Skeletal muscle satellite cell (primary cell): ENCODE measurements around the gene CGREF1.
"Not testable (repeated sequence)": the region's sequence is repeated elsewhere in the genome, so short reads cannot be mapped to it uniquely, and the experiment has no call there.

ENCODE experiments used
- H3K27me3 ChIP-seq: 2 replicates; pipeline ENCODE4 v1.7.0; 2013; ENCODE audit warnings: low read length; ENCODE audit not compliant: control insufficient read depth, insufficient read depth
- H3K36me3 ChIP-seq: 2 replicates; pipeline ENCODE4 v1.7.0; 2013; ENCODE audit warnings: mild to moderate bottlenecking, control low read depth, low read length; ENCODE audit not compliant: insufficient read depth
- H3K4me1 ChIP-seq: 2 replicates; pipeline ENCODE4 v1.7.0; 2013; ENCODE audit warnings: low read length; ENCODE audit not compliant: control insufficient read depth, insufficient read depth
- H3K4me2 ChIP-seq: 2 replicates; pipeline ENCODE4 v1.7.0; 2013; ENCODE audit warnings: mild to moderate bottlenecking, low read length
- H3K4me3 ChIP-seq: 2 replicates; pipeline ENCODE4 v1.7.0; 2013; ENCODE audit warnings: low read length
- H3K9ac ChIP-seq: 2 replicates; pipeline ENCODE4 v1.7.0; 2013; ENCODE audit warnings: mild to moderate bottlenecking, low read depth, low read length, moderate library complexity
- H3K9me3 ChIP-seq: replicated peaks from 2 replicates; pipeline ENCODE4 v1.7.0; 2013; ENCODE audit warnings: mild to moderate bottlenecking, control low read depth, low read length

Gene CGREF1

GRCh38 chr2:27123302-27124150, 4.6 kb upstream of the CGREF1 start, which contains the start of gene ABHD1:
TSS of gene ABHD1 (plus strand) at chr2:27123815. CDS start at chr2:27123949, 134 bp downstream.
- H3K9me3 ChIP-seq: no peaks in the 10 kb centered on the region
- peaks cover 11% of the 10 kb centered on the region for H3K4me1 ChIP-seq
- H3K36me3 ChIP-seq: no peaks in the 10 kb centered on the region
- H3K4me3 ChIP-seq: peak within 1 kb of the TSS; percentile 80
- peak within 1 kb of the TSS; percentile 87 for H3K4me2 ChIP-seq
- H3K27me3 ChIP-seq: peaks cover 39% of the 10 kb centered on the region
- H3K9ac ChIP-seq: peak within 1 kb of the TSS; percentile 50

GRCh38 chr2:27122791-27123190, 3.9 kb upstream of the CGREF1 start:
- H3K27me3 ChIP-seq: peaks cover 46% of the 10 kb centered on the region
- H3K4me1 ChIP-seq: peaks cover 13% of the 10 kb centered on the region
- H3K36me3 ChIP-seq: no peaks in the 10 kb centered on the region
- H3K4me3 ChIP-seq: no peak overlapping the region
- H3K9me3 ChIP-seq: no peaks in the 10 kb centered on the region
- no peak overlapping the region for H3K9ac ChIP-seq
- peak overlapping the region; percentile 87 for H3K4me2 ChIP-seq

GRCh38 chr2:27121906-27122305, 3.0 kb upstream of the CGREF1 start:
- Histone ChIP-seq H3K27me3 (peaks cover 47% of the 10 kb centered on the region), H3K36me3 (no peaks in the 10 kb centered on the region), H3K4me3 (no peak overlapping the region), H3K4me2 (no peak overlapping the region), H3K9me3 (no peaks in the 10 kb centered on the region), H3K9ac (no peak overlapping the region), H3K4me1 (peaks cover 13% of the 10 kb centered on the region)

GRCh38 chr2:27119330-27119670, 372 bp upstream of the CGREF1 start:
- not testable (repeated sequence) for H3K36me3 ChIP-seq, H3K9ac ChIP-seq, H3K9me3 ChIP-seq
- peak overlapping the region; percentile 96 for H3K4me2 ChIP-seq
- peak overlapping the region; percentile 71 for H3K4me3 ChIP-seq
- H3K4me1 ChIP-seq: peaks cover 13% of the 10 kb centered on the region
- peaks cover 56% of the 10 kb centered on the region for H3K27me3 ChIP-seq

GRCh38 chr2:27117995-27118524, 868 bp downstream of the CGREF1 start:
- Histone ChIP-seq H3K4me1 (peaks cover 9% of the 10 kb centered on the region), H3K4me3 (peak overlapping the region; percentile 71), H3K9ac (no peak overlapping the region), H3K9me3 (no peaks in the 10 kb centered on the region), H3K4me2 (peak overlapping the region; percentile 96), H3K36me3 (no peaks in the 10 kb centered on the region), H3K27me3 (peaks cover 61% of the 10 kb centered on the region)

- H3K36me3 ChIP-seq: no peaks in the 10 kb centered on the region
- H3K27me3 ChIP-seq: peaks cover 51% of the 10 kb centered on the region
- no peak overlapping the region for H3K9ac ChIP-seq
- no peak overlapping the region for H3K4me2 ChIP-seq
- peaks cover 9% of the 10 kb centered on the region for H3K4me1 ChIP-seq
- H3K4me3 ChIP-seq: no peak overlapping the region
- H3K9me3 ChIP-seq: no peaks in the 10 kb centered on the region
Observed at GRCh38 chr2:27115519-27115918, 3.4 kb downstream of the CGREF1 start.

- not testable (repeated sequence) for H3K4me3 ChIP-seq, H3K36me3 ChIP-seq, H3K4me2 ChIP-seq, H3K9ac ChIP-seq, H3K4me1 ChIP-seq, H3K9me3 ChIP-seq
- peaks cover 27% of the 10 kb centered on the region for H3K27me3 ChIP-seq
Observed at GRCh38 chr2:27111392-27112078, 7.4 kb downstream of the CGREF1 start.

GRCh38 chr2:27110603-27111352, 8.2 kb downstream of the CGREF1 start:
- H3K4me1 ChIP-seq, H3K36me3 ChIP-seq, H3K9ac ChIP-seq, H3K4me2 ChIP-seq, H3K9me3 ChIP-seq, H3K4me3 ChIP-seq: not testable (repeated sequence)
- peaks cover 33% of the 10 kb centered on the region for H3K27me3 ChIP-seq

GRCh38 chr2:27109083-27109482, 9.8 kb downstream of the CGREF1 start:
- Histone ChIP-seq H3K4me3 (no peak overlapping the region), H3K9ac (no peak overlapping the region), H3K4me1 (no peaks in the 10 kb centered on the region), H3K9me3 (no peaks in the 10 kb centered on the region), H3K27me3 (peaks cover 35% of the 10 kb centered on the region), H3K36me3 (no peaks in the 10 kb centered on the region), H3K4me2 (no peak overlapping the region)

GRCh38 chr2:27108221-27108620, 10.7 kb downstream of the CGREF1 start:
- Histone ChIP-seq H3K9me3 (no peaks in the 10 kb centered on the region), H3K4me3 (no peak overlapping the region)

GRCh38 chr2:27105981-27106380, 12.9 kb downstream of the CGREF1 start:
- H3K4me3 ChIP-seq: no peak overlapping the region
- H3K36me3 ChIP-seq: no peaks in the 10 kb centered on the region
- H3K4me2 ChIP-seq: no peak overlapping the region
- H3K4me1 ChIP-seq: no peaks in the 10 kb centered on the region
- H3K9me3 ChIP-seq: no peaks in the 10 kb centered on the region
- H3K27me3 ChIP-seq: peaks cover 39% of the 10 kb centered on the region
- no peak overlapping the region for H3K9ac ChIP-seq

More at GRCh38 chr2:27108221-27108620, 10.7 kb downstream of the CGREF1 start:
- Histone ChIP-seq H3K36me3 (no peaks in the 10 kb centered on the region), H3K4me1 (no peaks in the 10 kb centered on the region), H3K4me2 (no peak overlapping the region), H3K27me3 (peaks cover 32% of the 10 kb centered on the region), H3K9ac (no peak overlapping the region)
